ENCODE results near the gene TMEM169.
"Not testable (repeated sequence)": the region's sequence is repeated elsewhere in the genome, so short reads cannot be mapped to it uniquely, and the experiment has no call there.

The TMEM169 gene

GRCh38 chr2:216075510-216076485 lies 5.9 kb upstream of the TMEM169 start:
- DNase-seq, result no peak
- Histone ChIP-seq H3K36me3 (replicated peaks) (no peaks in the 10 kb centered on the region), H3K4me3 (ENCODE audit: low read depth, low read length) (no peak overlapping the region), H3K27me3 (replicated peaks) (no peaks in the 10 kb centered on the region), H3K27ac (no peak overlapping the region)
- no peak for TF ChIP-seq CTCF (IDR thresholded peaks at IDR 0.05; ENCODE audit: low read depth, low read length, missing control alignments)
- in situ Hi-C loops (cut with HindIII; ENCODE audit: low pct_ligation_motif_present, low sequenced_read_pairs), result no loop called here

GRCh38 chr2:216078776-216079175 lies 2.9 kb upstream of the TMEM169 start:
- Histone ChIP-seq H3K4me3 (ENCODE audit: low read depth, low read length) (no peak overlapping the region), H3K36me3 (replicated peaks) (no peaks in the 10 kb centered on the region), H3K27ac (no peak overlapping the region), H3K27me3 (replicated peaks) (no peaks in the 10 kb centered on the region)
- in situ Hi-C loops (cut with HindIII; ENCODE audit: low pct_ligation_motif_present, low sequenced_read_pairs), result no loop called here
- no peak for TF ChIP-seq CTCF (IDR thresholded peaks at IDR 0.05; ENCODE audit: low read depth, low read length, missing control alignments)
- DNase-seq, result no peak

GRCh38 chr2:216080048-216080447 lies 1.7 kb upstream of the TMEM169 start:
- H3K27ac ChIP-seq; in situ Hi-C loops (cut with HindIII; ENCODE audit: low pct_ligation_motif_present, low sequenced_read_pairs); H3K27me3 ChIP-seq (replicated peaks); DNase-seq; H3K4me3 ChIP-seq (ENCODE audit: low read depth, low read length); H3K36me3 ChIP-seq (replicated peaks): not testable (repeated sequence)

GRCh38 chr2:216081012-216081411 lies 707 bp upstream of the TMEM169 start:
- H3K36me3 ChIP-seq (replicated peaks), result no peaks in the 10 kb centered on the region
- H3K27ac ChIP-seq, result no peak overlapping the region
- TF ChIP-seq CTCF (IDR thresholded peaks at IDR 0.05; ENCODE audit: low read depth, low read length, missing control alignments), result no peak
- in situ Hi-C loops (cut with HindIII; ENCODE audit: low pct_ligation_motif_present, low sequenced_read_pairs), result no loop called here
- no peaks in the 10 kb centered on the region for H3K27me3 ChIP-seq (replicated peaks)
- peak overlapping the region; percentile 80 for H3K4me3 ChIP-seq (ENCODE audit: low read depth, low read length)
- DNase-seq, result no peak

GRCh38 chr2:216082117-216082711 lies 495 bp downstream of the TMEM169 start:
- H3K27me3 ChIP-seq (replicated peaks), result no peaks in the 10 kb centered on the region
- H3K4me3 ChIP-seq (ENCODE audit: low read depth, low read length), result peak overlapping the region; percentile 80
- TF ChIP-seq CTCF (IDR thresholded peaks at IDR 0.05; ENCODE audit: low read depth, low read length, missing control alignments), result no peak
- no peak overlapping the region for H3K27ac ChIP-seq
- DNase-seq, result no peak
- no peaks in the 10 kb centered on the region for H3K36me3 ChIP-seq (replicated peaks)
- in situ Hi-C loops (cut with HindIII; ENCODE audit: low pct_ligation_motif_present, low sequenced_read_pairs), result no loop called here

GRCh38 chr2:216082805-216083204 lies 1.1 kb downstream of the TMEM169 start:
- peak overlapping the region; percentile 80 for H3K4me3 ChIP-seq (ENCODE audit: low read depth, low read length)

More at GRCh38 chr2:216082805-216083204, 1.1 kb downstream of the TMEM169 start:
- TF ChIP-seq CTCF (IDR thresholded peaks at IDR 0.05; ENCODE audit: low read depth, low read length, missing control alignments), result no peak
- Histone ChIP-seq H3K36me3 (replicated peaks) (no peaks in the 10 kb centered on the region), H3K27me3 (replicated peaks) (no peaks in the 10 kb centered on the region), H3K27ac (no peak overlapping the region)
- no peak for DNase-seq
- in situ Hi-C loops (cut with HindIII; ENCODE audit: low pct_ligation_motif_present, low sequenced_read_pairs), result no loop called here
